Liver (tissue), 9 donors: Measurements from ENCODE around the gene LYST. TPM values are rescaled to one million over a fixed set of nuclear protein-coding genes. Genes with fewer than 3 reads are reported as not detected.

Experiments
- DNase-seq: peaks from one replicate; pipeline ENCODE4 v3.0.0-alpha.2; 2017; ENCODE audit warnings: low spot score
- H3K27ac ChIP-seq, 2 donors: one replicate each; pipeline ENCODE4 v1.7.0; 2013; ENCODE audit warnings: inconsistent platforms in 2 of 2, low read length in 2 of 2, control low read depth in 1 of 2, low read depth in 1 of 2, mild to moderate bottlenecking in 1 of 2
- H3K27me3 ChIP-seq, 4 donors: one replicate each; pipeline versions ENCODE4 v1.6.1 to v1.7.0; 2013; ENCODE audit warnings: low read length in 3 of 4, inconsistent platforms in 1 of 4, mild to moderate bottlenecking in 1 of 4, moderate library complexity in 1 of 4; ENCODE audit not compliant: control insufficient read depth in 4 of 4, insufficient read depth in 4 of 4
- H3K36me3 ChIP-seq, 4 donors: one replicate each; pipeline versions ENCODE4 v1.6.1 to v1.7.0; 2013; ENCODE audit warnings: low read length in 3 of 4, mild to moderate bottlenecking in 3 of 4, low read depth in 1 of 4, moderate library complexity in 1 of 4; ENCODE audit not compliant: control insufficient read depth in 4 of 4, insufficient read depth in 3 of 4
- H3K4me1 ChIP-seq, 4 donors: one replicate each; pipeline versions ENCODE4 v1.6.1 to v1.7.0; 2013; ENCODE audit warnings: low read length in 3 of 4, mild to moderate bottlenecking in 3 of 4, moderate library complexity in 1 of 4; ENCODE audit not compliant: control insufficient read depth in 4 of 4, insufficient read depth in 4 of 4
- H3K4me3 ChIP-seq, 3 donors: one replicate each; pipeline versions ENCODE4 v1.6.1 to v1.7.0; 2013; ENCODE audit warnings: low read length in 3 of 3, control low read depth in 1 of 3, low read depth in 1 of 3, mild to moderate bottlenecking in 1 of 3
- H3K9ac ChIP-seq, 2 donors: one replicate each; pipeline ENCODE4 v1.7.0; 2013; ENCODE audit warnings: low read length in 2 of 2, mild to moderate bottlenecking in 2 of 2, moderate library complexity in 2 of 2, control low read depth in 1 of 2, low read depth in 1 of 2
- H3K9me3 ChIP-seq, 4 donors: one replicate each; pipeline versions ENCODE4 v1.6.1 to v1.7.0; 2013; ENCODE audit warnings: low read length in 3 of 4; ENCODE audit not compliant: control insufficient read depth in 4 of 4
- ATF3 ChIP-seq: IDR thresholded peaks from 2 replicates; pipeline ENCODE4 v1.6.1; 2016; ENCODE audit warnings: antibody characterized with exemption
- CTCF ChIP-seq: fragments of 150-350 bp; IDR thresholded peaks from 2 replicates; pipeline ENCODE4 v1.5.1; 2017; ENCODE audit warnings: improper control_type of control experiment, low read depth, low read length; ENCODE audit not compliant: missing input control
- GABPA ChIP-seq, 2 donors: IDR thresholded peaks in 1 of 2; conservative IDR thresholded peaks in 1 of 2; 2 replicates each; pipeline ENCODE4 v1.6.1; 2016; ENCODE audit warnings: antibody characterized with exemption in 2 of 2, mild to moderate bottlenecking in 1 of 2, moderate library complexity in 1 of 2
- HNF4A ChIP-seq, 2 donors: conservative IDR thresholded peaks; 2 replicates each; pipeline ENCODE4 v1.6.1; 2016; ENCODE audit warnings: antibody characterized with exemption in 2 of 2, mild to moderate bottlenecking in 2 of 2
- JUND ChIP-seq, 2 donors: IDR thresholded peaks; 2 replicates each; pipeline ENCODE4 v1.6.1; 2016; ENCODE audit warnings: antibody characterized with exemption in 2 of 2
- NR2F2 ChIP-seq: IDR thresholded peaks from 2 replicates; pipeline ENCODE4 v1.6.1; 2016; ENCODE audit warnings: antibody characterized with exemption
- RAD21 ChIP-seq, 2 donors: IDR thresholded peaks; 2 replicates each; pipeline ENCODE4 v1.6.1; 2016; ENCODE audit warnings: antibody characterized with exemption in 2 of 2, mild to moderate bottlenecking in 2 of 2
- RXRA ChIP-seq, 2 donors: IDR thresholded peaks; 2 replicates each; pipeline ENCODE4 v1.6.1; 2017 to 2018; ENCODE audit warnings: antibody characterized with exemption in 2 of 2, mild to moderate bottlenecking in 1 of 2
- SP1 ChIP-seq: IDR thresholded peaks from 2 replicates; pipeline ENCODE4 v1.6.1; 2018; ENCODE audit warnings: antibody characterized with exemption, mild to moderate bottlenecking
- TAF1 ChIP-seq: conservative IDR thresholded peaks from 2 replicates; pipeline ENCODE4 v1.6.1; 2016; ENCODE audit warnings: antibody characterized with exemption, mild to moderate bottlenecking
- YY1 ChIP-seq: IDR thresholded peaks from 2 replicates; pipeline ENCODE4 v1.6.1; 2016; ENCODE audit warnings: antibody characterized with exemption, mild to moderate bottlenecking
- ZBTB33 ChIP-seq: IDR thresholded peaks from 2 replicates; pipeline ENCODE4 v1.6.1; 2016; ENCODE audit warnings: antibody characterized with exemption
- WGBS: extraction: QIAGEN DNeasy Blood & Tissue Kit; methylation state at CpG from one replicate; pipeline ENCODE4 v1.1.7; 2013; 5-methylcytosine and 5-hydroxymethylcytosine counted together
- polyA plus RNA-seq, 2 donors: library from polyadenylated mRNA; stranded (reverse) in 1 of 2; unstranded in 1 of 2; fragments of 200-250 nt in 1 of 2; fragments of >200 nt in 1 of 2; fragmentation: Nextera tagmentation in 1 of 2; extraction: Ambion mirVana in 1 of 2; gene quantifications; one replicate each; pipeline versions ENCODE4 v1.2.1 to v1.2.3, GENCODE V29; 2013 to 2015
- total RNA-seq, 2 donors: library from RNA; depleted of rRNA; stranded (reverse); fragments of >200 nt; gene quantifications; one replicate each; pipeline ENCODE4 v1.2.3, GENCODE V29; 2014
- donor health status: healthy.
- donor health status: healthy.
- donor health status: healthy.
- donor health status: healthy.
- donor health status: healthy.

LYST gene
- total and polyA plus RNA-seq, 4 donors: 3.4 to 45.9 (median 14.2) TPM

- no peak for TF ChIP-seq ZBTB33
- H3K4me3 ChIP-seq: no peak overlapping the region
- DNase-seq: no peak
- H3K9me3 ChIP-seq: peaks cover 10 to 37% (median 17%) of the 10 kb centered on the region in 4 donors
- H3K36me3 ChIP-seq: peaks cover 0 to 57% (median 31%) of the 10 kb centered on the region in 4 donors
- 96% methylated on average over 8 of the region's 8 CpGs for WGBS
- no peaks in the 10 kb centered on the region for H3K27me3 ChIP-seq
- H3K4me1 ChIP-seq: no peaks in the 10 kb centered on the region
- H3K9ac ChIP-seq: no peak overlapping the region
- H3K27ac ChIP-seq: no peak overlapping the region
Observed at GRCh38 chr1:235670157-235670776, 196.4 kb downstream of the LYST start.

GRCh38 chr1:235669277-235669676, 197.4 kb downstream of the LYST start:
- Histone ChIP-seq H3K27ac (no peak overlapping the region), H3K27me3 (no peaks in the 10 kb centered on the region), H3K36me3 (peaks cover 0 to 47% (median 29%) of the 10 kb centered on the region in 4 donors), H3K4me3 (no peak overlapping the region), H3K9me3 (peaks cover 9 to 33% (median 17%) of the 10 kb centered on the region in 4 donors), H3K9ac (no peak overlapping the region), H3K4me1 (no peaks in the 10 kb centered on the region)
- DNase-seq: no peak
- 95% methylated on average over 3 of the region's 3 CpGs for WGBS
- TF ChIP-seq RXRA (IDR thresholded peaks at IDR 0.05) (no peak), TAF1 (no peak), ZBTB33 (no peak), HNF4A (conservative IDR thresholded peaks at IDR 0.05) (no peak)

- Histone ChIP-seq H3K27ac (no peak overlapping the region), H3K4me3 (no peak overlapping the region), H3K4me1 (no peaks in the 10 kb centered on the region), H3K27me3 (no peaks in the 10 kb centered on the region), H3K9me3 (no peaks in the 10 kb centered on the region), H3K9ac (no peak overlapping the region), H3K36me3 (peaks cover 0 to 21% (median 14%) of the 10 kb centered on the region in 4 donors)
- no peak for TF ChIP-seq YY1
- no peak for TF ChIP-seq RAD21 (IDR thresholded peaks at IDR 0.05)
- no peak for TF ChIP-seq GABPA (IDR thresholded peaks at IDR 0.05 in 1 of 2, conservative IDR thresholded peaks at IDR 0.05 in 1 of 2)
- TF ChIP-seq SP1: no peak
- TF ChIP-seq NR2F2: no peak
- no peak for TF ChIP-seq ATF3
- no peak for TF ChIP-seq JUND (IDR thresholded peaks at IDR 0.05)
- no peak for TF ChIP-seq CTCF
- TF ChIP-seq HNF4A (conservative IDR thresholded peaks at IDR 0.05): no peak
- 96% methylated on average over 4 of the region's 4 CpGs for WGBS
- DNase-seq: no peak
Observed at GRCh38 chr1:235663628-235664027, 203.1 kb downstream of the LYST start.
